ENCODE measurements around the gene ALX3.

Gene ALX3

DNA sequence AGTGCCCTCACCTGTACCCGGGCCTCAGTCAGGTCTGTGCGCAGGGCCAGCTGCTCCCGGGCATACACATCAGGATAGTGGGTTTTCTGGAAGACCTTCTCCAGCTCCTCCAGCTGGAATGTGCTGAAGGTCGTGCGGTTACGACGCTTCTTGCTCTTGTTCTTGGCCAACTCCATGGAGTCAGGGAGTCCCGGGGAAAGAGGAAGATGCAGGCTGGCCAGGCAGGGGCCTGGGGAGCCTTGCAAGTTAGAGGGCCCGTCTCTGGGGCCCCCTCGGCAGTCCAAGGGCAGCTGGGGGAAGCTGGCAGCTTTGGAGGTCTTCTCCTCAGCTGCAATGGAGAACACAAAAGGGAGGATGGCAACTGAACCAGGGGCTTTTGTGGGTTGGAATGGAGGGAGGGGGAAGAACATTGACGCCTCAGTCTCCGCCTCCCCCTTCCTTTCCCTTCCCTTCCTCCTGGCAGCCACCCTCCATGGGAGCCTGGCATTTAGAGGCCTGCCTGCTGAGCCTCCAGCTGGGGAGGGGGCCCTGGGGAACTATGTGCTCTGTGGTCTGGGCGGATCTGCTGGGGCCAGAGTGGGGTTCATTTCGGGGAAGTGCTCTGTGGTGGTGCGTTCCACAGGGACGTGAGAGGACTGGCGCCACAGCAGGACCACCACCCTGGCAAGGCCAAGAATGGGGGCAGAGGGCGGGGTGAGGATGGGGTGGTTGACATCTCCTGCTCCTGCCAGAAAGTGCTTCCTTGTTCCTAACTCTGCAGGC is 5.7 kb downstream of the ALX3 start:
- no peak for DNase-seq (ENCODE audit: low spot score)

DNA sequence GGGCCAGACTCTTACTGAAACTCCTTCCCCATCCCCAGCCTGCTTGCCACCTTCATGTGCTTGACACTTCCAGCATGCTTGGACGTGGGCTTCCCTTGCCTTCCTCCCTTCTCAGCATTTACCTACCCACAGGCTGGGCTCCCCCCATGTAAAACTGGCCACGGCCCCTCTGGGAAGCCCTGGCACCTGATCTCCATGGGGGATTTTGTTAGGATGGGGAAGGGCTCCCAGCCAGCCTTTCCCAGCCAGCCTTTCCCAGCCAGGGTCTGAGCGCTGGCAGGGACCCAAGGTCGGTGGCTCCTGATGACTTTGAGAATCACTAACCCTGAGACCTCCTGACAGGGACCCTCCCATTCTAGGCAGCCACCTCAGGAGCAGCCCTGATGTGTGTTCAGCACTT is 6.7 kb downstream of the ALX3 start:
- DNase-seq (ENCODE audit: low spot score) = no peak

DNA sequence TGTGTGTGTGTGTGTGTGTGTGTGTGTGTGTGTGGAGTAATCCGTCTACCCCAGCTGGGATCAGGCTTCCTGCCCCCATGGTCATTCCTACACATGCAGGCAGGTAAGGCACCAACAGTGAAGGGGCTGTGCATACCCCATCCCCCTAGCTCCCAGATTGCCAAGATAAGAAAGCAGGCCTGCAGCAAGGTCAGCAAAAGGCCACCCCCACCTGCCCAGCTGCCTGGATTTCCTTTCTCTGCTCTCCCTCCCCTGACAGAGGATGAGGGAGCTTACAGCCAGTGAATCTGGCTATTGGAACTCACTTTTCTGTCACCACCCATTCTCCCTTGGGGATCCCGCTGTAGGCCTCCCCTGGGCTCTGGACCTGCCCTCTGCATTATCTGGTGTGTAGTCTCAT is 7.9 kb downstream of the ALX3 start:
- DNase-seq (ENCODE audit: low spot score) = no peak

DNA sequence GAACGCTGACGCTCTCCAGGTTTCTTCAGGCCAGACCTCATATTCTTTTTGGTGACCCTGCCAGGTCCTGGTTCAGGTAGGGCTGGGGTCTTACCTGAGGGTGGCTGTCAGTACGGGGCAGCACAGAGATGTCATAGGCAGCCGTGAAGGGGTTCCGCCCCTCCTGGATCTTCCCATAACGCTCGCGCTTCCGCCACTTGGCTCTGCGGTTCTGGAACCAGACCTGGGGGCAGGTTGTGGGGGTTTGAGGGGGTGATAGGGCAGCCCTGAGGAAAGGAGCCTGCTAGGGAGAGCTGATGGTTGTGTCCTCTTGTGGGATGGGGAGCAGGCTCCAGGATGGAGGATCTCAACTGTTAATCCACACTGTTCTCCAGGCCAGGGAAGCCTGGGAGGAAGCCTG is 9.1 kb downstream of the ALX3 start:
- no peak for DNase-seq (ENCODE audit: low spot score)

DNA sequence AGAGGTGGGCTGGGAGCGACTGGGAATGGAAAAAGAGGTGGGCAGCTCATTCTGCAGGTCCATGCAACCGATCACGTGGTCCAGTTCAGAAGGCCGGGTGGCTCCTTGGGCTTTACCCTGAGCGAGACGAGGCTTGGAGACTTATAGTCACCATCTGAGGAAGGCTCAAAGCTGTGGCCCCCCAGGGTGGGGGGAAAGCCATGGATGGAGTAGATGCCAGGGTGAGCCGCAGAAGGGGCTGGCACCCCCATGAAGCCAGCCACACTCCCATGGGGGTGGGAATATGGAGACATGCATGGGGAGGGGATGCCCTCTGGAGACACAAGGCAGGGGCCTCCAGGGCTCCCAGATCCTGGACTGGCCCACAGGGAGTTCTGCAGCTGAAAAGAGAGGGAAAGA is 9.8 kb downstream of the ALX3 start:
- no peak for DNase-seq (ENCODE audit: low spot score)

DNA sequence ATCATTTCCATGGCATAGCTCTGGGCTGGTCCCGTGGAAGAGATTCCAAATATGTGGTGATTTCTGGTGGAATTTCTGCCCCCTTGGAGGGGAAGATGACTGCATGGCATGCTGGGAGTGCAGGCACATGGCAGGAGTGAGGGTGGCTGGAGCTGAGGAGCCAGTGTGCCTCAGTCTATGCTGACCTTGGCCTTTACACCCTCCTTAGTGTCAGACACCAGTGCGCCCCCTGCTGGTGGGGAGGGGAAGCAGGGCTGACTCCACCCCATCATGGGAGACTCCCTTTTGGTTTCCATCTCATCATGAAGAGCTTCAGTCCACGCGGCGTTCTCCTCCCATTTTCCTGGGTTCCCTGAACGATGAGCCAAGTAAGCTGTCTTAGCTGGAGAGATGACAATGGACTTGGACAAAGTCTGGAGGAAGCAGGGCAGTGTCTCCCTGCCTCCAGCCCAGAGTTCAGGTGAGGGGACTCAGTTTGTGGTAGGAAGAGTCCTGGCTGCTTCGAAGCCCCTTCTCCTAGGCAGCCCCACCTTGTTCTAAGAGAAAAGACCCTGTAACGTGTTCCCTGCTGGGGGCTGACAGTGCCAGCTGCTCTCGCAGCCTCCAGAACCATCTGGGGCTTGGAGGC is 10.3 kb downstream of the ALX3 start:
- DNase-seq (ENCODE audit: low spot score) = peak; percentile 86

DNA sequence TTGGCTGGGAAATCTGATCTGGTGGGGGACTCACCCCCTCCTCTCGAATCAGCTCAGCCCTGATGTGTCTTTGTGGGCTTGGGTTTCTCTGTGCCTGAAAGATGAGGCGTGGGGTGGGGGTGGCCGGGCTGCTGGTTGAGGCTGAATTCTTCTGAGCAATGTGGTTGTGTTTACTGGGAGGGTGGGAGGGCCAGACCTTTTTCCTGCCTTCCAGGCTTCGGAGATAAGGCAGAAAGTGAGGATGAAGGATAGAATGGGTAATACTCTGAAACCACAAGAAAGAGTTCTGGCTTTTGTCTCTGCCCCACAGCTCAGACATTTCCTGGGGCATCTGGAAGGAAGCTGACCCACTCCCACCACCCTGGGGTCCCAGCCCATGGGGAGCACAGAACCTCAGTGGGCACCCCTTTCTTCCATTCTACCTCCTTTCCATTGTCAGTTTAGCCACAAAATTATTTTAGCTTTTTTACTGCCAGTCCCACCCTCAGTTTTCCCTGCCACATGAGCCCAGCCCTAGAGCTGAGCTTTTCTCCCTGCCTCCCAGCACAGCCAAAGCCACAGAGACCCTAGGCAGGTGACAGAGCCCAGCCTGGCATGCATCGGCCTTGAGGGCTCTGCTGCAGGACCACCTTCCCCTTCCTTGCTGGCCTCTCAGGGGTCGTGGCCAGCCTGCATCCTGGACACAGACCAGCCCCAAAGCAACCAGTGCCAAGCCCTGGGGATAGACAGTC is 11.2 kb downstream of the ALX3 start:
- no peak for DNase-seq (ENCODE audit: low spot score)

DNA sequence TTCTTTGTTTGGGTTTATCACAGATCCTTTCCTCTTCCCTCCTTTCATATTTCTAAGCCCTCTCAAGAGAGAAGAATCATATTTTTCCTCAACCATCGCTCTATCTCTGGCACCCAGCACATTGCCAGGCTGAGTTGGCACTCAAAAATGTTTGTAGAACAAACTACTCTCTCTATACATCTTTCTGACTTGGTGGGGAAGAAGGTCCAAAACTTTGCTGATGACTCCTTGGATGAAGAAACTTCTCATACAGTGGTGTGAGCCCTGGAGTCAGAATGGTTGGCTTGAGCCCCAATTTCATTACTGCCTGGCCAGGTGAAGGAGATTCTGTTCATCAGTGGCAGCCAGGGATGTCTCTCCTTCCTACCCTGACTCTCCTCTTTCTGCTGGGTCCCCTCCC is 11.9 kb downstream of the ALX3 start:
- no peak for DNase-seq (ENCODE audit: low spot score)

DNA sequence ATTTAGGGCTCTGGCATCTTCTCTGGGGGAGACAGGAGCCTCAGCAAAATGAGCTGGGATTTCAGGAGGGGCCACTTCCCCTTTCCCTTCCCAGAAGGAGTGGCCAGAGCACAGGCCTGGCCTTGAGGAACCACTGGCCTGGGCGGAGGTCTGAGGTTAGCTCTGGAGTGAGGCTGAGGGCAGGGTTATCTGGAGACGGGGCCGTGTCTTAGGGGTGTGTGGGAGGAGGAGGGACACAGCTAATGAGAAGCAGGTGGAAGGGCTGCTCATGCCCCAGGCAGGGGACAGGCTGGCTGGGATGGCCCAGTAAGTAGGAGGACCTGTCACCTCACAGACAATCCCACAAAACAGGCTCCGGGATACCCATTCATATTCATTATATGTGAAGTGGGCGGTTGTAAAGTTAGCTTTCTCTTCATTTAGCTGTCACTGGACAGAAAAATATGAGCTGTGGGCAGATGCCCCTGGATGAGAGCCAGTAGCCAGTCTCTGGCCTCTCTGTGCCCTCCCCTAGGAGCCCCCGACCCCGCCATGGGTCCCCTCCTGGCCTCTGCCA is 12.4 kb downstream of the ALX3 start:
- no peak for DNase-seq (ENCODE audit: low spot score)

DNA sequence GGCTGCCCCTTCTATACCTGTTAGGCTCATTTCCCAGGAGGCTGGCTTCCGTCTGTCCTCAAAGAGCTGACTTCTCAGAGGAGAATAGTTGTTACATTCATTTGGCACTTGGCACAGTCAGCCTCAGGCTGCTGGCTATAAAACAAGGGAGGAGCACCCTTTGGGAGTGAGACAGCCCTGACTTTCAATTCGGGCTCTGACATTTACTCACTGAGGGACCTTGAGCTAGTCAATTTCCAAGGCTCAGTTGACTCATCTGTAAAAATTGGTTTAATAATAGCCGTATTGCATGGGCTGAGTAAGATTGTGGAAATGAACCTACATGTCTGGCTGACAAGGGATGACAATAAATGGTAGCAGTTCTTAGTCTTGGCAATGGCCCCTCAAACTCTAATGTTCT is 13.7 kb downstream of the ALX3 start:
- DNase-seq (ENCODE audit: low spot score) = no peak

DNA sequence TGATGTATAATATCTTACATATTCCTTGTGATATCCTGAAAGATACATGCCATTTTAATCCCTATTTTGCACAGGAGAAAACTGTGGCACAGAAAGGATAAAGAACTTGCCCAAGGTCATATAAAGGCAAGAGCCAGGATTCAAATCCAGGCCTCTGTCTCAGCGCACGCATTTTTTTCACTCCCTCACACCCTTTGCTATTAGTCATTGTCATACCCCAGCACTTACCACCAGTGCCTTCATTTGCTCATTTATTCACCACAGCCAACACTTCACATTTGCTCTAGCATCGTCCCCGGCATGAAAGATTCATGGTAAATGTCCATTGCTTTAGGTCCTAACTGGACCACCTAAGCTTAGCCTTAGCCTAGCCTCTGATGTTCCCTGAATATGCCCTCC is 14.2 kb downstream of the ALX3 start:
- no peak for DNase-seq (ENCODE audit: low spot score)

DNA sequence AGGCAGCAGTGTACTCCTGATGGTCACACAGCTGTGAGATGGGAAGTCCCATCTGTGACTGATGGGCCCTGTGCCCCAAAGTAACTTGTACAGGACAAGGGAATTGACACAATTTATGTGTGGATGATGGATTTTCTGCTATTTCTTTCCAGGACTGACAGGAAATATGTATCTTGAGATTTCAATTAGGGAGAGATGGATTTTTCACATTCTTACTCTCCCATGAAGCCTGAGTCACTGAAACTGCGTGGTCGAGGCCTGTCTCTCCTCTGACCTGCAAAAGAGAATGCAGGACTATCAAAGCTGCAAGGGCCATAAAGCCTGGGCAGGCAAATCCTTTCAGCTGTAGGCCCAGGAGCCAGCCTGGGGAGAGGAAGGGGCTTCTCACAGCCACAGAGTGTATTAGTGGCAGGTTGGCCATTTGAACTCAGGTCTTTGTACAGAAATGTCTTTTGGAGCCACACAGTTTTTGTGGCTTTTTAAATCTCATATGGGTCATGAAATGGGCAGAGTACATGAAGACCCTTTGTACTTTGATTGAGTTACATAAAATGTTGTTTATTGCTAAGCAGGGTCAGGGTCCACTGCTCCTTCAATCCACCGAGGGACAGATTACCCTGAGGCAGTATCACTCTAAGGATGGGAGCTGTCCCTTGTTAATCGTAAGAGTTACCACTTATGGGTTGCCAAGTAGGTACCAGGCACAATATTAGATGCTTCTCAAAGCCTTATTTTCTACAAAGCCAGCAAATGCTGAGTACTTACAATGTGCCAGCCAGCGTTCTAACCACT is 14.8 kb downstream of the ALX3 start:
- DNase-seq (ENCODE audit: low spot score) = no peak

DNA sequence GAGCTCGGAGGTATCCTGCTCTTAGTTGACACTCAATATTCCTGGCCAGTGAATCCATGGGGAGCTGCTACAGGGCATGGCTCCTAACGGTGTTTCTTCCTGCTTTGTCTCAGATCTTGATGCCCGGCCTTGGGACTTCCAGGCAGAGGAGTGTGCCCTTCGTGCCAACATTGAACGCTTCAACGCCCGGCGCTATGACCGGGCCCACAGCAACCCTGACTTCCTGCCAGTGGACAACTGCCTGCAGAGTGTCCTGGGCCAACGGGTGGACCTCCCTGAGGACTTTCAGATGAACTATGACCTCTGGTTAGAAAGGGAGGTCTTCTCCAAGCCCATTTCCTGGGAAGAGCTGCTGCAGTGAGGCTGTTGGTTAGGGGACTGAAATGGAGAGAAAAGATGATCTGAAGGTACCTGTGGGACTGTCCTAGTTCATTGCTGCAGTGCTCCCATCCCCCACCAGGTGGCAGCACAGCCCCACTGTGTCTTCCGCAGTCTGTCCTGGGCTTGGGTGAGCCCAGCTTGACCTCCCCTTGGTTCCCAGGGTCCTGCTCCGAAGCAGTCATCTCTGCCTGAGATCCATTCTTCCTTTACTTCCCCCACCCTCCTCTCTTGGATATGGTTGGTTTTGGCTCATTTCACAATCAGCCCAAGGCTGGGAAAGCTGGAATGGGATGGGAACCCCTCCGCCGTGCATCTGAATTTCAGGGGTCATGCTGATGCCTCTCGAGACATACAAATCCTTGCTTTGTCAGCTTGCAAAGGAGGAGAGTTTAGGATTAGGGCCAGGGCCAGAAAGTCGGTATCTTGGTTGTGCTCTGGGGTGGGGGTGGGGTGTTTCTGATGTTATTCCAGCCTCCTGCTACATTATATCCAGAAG is 16.7 kb downstream of the ALX3 start:
- DNase-seq (ENCODE audit: low spot score) = peak; percentile 77

DNA sequence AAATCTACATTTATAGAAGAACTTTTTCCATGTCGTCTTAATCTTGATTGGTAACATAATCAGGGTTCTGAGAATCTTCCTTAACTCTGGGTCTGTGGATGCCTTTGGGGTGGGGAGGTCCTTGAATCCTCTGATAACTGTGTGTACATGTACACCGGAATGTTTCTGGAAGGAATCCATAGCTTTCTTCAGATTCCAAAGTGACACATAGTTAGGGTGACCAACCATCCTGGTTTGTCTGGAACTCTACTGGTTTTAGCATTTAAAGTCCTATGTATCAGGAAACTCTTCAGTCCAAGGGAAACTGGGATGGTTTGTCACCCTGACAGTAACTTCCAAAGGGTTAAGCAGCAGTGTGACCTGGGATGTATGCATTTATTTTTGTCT is 19.2 kb downstream of the ALX3 start:
- no peak for DNase-seq (ENCODE audit: low spot score)

DNA sequence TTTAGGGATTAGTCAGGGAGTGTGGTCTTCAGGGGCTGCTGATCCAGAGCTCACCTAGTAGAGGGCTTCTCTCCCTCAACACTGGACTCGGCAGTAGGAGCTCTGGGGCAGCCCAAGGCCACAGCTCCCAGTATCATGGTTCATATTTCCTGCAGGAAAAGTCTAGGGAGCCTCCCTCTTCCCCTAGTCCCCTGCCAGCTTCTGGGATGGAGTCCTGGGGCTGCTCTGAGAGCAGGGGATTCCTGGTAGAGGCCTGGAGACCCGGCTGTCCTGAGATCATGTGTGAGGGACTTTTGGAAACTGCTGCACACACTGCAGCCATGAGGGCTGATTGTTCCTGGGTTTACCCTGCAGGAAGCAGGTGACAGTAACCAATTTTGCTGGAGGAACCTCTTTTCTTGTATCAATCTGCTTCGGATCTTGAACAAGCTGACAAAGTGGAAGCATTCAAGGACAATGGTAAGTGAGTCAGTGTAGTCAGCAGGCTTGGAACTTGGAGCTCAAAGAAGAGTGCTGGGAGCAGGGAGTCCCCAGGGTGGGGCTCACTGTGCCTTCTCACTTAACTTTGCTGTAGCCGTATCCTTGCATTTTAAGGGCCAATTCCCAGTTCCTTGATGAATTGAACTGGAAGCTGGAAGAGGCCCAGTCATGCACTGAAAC is 19.7 kb downstream of the ALX3 start:
- DNase-seq (ENCODE audit: low spot score) = no peak

DNA sequence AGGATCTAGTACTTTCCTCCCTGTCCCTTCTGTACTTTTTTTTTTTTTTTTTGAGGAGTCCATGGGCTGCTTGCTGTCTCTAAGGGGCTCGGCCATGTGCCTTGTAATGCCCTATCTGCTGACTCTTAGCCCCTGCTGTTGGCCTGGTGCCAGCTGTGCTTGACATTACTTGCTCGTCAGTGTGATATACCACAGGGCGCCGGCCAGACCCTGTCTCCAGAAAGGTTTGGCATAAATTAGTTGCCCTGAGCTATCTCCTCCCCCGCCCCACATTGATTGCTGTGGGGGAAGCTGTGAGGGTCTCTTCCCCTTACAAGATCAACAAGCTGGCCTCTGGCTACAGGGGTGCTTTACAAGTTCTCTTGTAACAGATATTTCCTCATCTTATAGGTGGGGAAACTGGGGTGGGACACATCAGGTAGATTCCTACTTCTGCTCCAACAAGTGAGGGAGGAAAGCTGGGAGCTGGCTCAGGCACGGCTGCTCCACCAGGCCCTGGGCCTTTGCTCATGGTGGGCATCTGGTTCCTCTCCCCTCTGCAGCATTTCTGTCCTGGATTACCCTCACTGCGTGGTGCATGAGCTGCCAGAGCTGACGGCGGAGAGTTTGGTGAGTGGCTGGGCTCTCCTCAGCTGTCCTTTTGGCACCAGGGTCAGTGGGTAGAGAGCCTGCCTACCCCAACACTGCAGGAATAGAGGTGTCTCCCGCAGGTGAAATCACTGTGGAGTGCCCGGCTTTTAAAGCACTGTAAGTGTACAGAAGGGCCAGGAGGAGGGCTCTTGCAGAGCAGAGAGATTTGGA is 20.5 kb downstream of the ALX3 start:
- no peak for DNase-seq (ENCODE audit: low spot score)

DNA sequence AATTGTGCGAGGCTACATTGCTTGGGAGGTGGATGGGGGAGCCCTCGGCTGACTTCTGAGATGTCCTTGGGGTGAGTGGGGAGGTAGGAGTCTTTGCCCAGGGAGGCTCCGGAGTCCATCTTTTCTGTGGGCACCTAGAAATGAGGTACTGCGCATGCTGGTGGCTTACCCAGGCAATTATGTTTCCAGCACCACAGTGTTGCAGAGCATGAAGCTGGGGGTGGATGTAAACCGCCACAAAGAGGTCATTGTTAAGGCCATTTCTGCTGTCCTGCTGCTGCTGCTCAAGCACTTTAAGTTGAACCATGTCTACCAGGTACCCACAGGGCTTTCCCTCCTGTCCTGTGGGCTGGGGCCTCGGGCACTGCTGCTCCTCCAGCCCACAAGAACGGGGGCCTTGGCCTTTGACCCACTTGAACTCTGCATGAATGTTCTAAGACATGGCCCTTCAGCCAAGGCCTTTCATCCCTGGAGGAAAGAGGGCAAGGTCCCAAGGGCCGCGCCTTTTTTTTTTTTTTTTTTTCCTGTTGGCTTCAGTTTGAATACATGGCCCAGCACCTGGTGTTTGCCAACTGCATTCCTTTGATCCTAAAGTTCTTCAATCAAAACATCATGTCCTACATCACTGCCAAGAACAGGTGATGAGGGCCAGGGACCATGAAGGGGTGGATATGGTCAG is 21.4 kb downstream of the ALX3 start:
- no peak for DNase-seq (ENCODE audit: low spot score)

DNA sequence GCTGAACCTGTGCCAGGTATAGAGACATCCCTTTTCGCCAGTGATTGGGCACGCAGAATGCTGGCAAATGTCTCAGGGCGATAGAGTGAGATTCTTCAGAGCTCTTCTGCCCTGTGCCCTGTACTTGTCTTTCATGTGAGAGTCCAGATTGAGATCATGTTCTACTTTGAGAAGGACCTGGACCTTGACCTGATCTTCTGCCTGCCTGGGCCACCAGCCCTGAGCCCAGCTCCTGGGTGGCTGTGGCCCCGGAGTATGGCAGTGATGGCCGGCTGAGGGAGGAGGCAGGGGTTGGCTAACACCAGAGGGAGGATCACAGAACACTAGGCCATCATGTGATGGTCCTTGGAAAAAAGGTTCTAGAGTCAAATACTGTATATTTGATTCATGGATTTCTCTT is 22.2 kb downstream of the ALX3 start:
- no peak for DNase-seq (ENCODE audit: low spot score)

DNA sequence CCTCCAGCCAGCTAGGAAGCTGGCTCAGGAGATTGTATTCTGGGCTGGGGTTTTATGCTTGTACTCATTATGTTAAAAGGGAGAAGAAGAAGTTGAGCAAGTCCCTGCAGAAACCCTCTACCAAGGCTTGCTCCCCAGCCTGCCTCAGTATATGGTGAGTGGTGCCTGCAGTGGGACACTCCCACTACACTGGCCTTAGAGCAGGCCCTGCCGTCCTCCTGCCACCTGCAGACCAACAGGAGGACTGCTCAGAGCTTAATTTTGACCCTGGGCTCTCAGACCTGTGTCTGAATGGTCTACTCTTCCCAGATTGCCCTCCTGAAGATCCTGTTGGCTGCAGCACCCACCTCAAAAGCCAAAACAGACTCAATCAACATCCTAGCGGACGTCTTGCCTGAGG is 23.0 kb downstream of the ALX3 start:
- DNase-seq (ENCODE audit: low spot score) = no peak
